GM12873 (cell line): Measurements from ENCODE around the gene AURKAIP1.

Source experiments
- CTCF ChIP-seq: IDR thresholded peaks from 2 replicates; pipeline ENCODE4 v1.5.1; 2012; ENCODE audit warnings: low read depth, mild to moderate bottlenecking, moderate library complexity, low read length, control low read depth; ENCODE audit not compliant: insufficient read depth; ENCODE audit errors: missing control alignments

Gene AURKAIP1

GRCh38 chr1:1325288-1326074, 49.5 kb downstream of the AURKAIP1 start:
- TF ChIP-seq CTCF: no peak

GRCh38 chr1:1324524-1325287, 50.3 kb downstream of the AURKAIP1 start, which contains the start of the genes CPTP and INTS11:
TSS of gene CPTP (plus strand) at chr1:1324802. CDS start at chr1:1326911, 2,109 bp downstream.
TSS of gene INTS11 (minus strand) at chr1:1324660. CDS start at chr1:1324608, 52 bp downstream.
- no peak for TF ChIP-seq CTCF

- TF ChIP-seq CTCF: no peak
Observed at GRCh38 chr1:1324084-1324523, 50.9 kb downstream of the AURKAIP1 start.
